ENCODE measurements around the gene KRTAP12-1. TPM values are rescaled to one million over a fixed set of nuclear protein-coding genes. Genes with fewer than 3 reads are reported as not detected.
A peak's percentile ranks its signal among the peaks of the same experiment; 100 is the strongest.

KRTAP12-1 gene
- total RNA-seq, 1 donor from 2014 or later = not detected

GRCh38 chr21:44709426-44710293 lies 27.7 kb upstream of the KRTAP12-1 start:
- TF ChIP-seq EZH2 (IDR thresholded peaks at IDR 0.05; ENCODE audit: insufficient read depth, low read length) (peak; percentile 65), CTCF (IDR thresholded peaks at IDR 0.05; ENCODE audit: insufficient read depth, low read depth, low read length) (no peak)
- H3K4me3 Mint-ChIP-seq (ENCODE audit: unreplicated experiment) = no peak overlapping the region
- no peaks in the 10 kb centered on the region for H3K36me3 ChIP-seq (ENCODE audit: insufficient read depth, low read length)
- peak overlapping the region; percentile 55 for H3K27ac Mint-ChIP-seq (ENCODE audit: unreplicated experiment)
- no peak for DNase-seq (ENCODE audit: low read depth)
- H3K9ac ChIP-seq (ENCODE audit: low read length) = no peak overlapping the region
- no peaks in the 10 kb centered on the region for H3K79me2 ChIP-seq (ENCODE audit: insufficient read depth, low read length)
- no peak overlapping the region for H3K4me3 ChIP-seq (ENCODE audit: insufficient read depth, low read depth, low read length)
- H3K4me1 ChIP-seq (ENCODE audit: insufficient read depth, low read length) = no peaks in the 10 kb centered on the region
- no peaks in the 10 kb centered on the region for H3K36me3 Mint-ChIP-seq (ENCODE audit: low read depth, unreplicated experiment)
- FAIRE-seq = no peak
- H3K27me3 Mint-ChIP-seq (ENCODE audit: low read depth, unreplicated experiment) = peaks cover 80% of the 10 kb centered on the region
- no peak overlapping the region for H3K27ac ChIP-seq (ENCODE audit: low read depth, low read length)
- no peak overlapping the region for H2AFZ ChIP-seq (ENCODE audit: low read depth, low read length)
- H3K27me3 ChIP-seq (ENCODE audit: insufficient read depth, low read length) = peaks cover 62% of the 10 kb centered on the region
- peaks cover 17% of the 10 kb centered on the region for H3K9me3 Mint-ChIP-seq (ENCODE audit: unreplicated experiment)
- H4K20me1 ChIP-seq (ENCODE audit: insufficient read depth, low read length) = no peaks in the 10 kb centered on the region
- peak overlapping the region; percentile 31 for H3K4me2 ChIP-seq (ENCODE audit: low read length)
- H3K4me1 Mint-ChIP-seq (ENCODE audit: low read depth, unreplicated experiment) = peaks cover 4% of the 10 kb centered on the region
- no peaks in the 10 kb centered on the region for H3K9me3 ChIP-seq (ENCODE audit: insufficient read depth, low read depth, low read length)

GRCh38 chr21:44708866-44709425 lies 27.0 kb upstream of the KRTAP12-1 start:
- TF ChIP-seq CTCF (IDR thresholded peaks at IDR 0.05; ENCODE audit: insufficient read depth, low read depth, low read length) = no peak
- TF ChIP-seq EZH2 (IDR thresholded peaks at IDR 0.05; ENCODE audit: insufficient read depth, low read length) = peak; percentile 43
- Histone ChIP-seq H2AFZ (ENCODE audit: low read depth, low read length) (no peak overlapping the region), H3K9ac (ENCODE audit: low read length) (no peak overlapping the region), H3K4me3 (ENCODE audit: insufficient read depth, low read depth, low read length) (no peak overlapping the region), H4K20me1 (ENCODE audit: insufficient read depth, low read length) (no peaks in the 10 kb centered on the region), H3K36me3 (ENCODE audit: insufficient read depth, low read length) (no peaks in the 10 kb centered on the region), H3K4me2 (ENCODE audit: low read length) (peak overlapping the region; percentile 31), H3K79me2 (ENCODE audit: insufficient read depth, low read length) (no peaks in the 10 kb centered on the region), H3K4me1 (ENCODE audit: insufficient read depth, low read length) (no peaks in the 10 kb centered on the region), H3K27ac (ENCODE audit: low read depth, low read length) (no peak overlapping the region), H3K9me3 (ENCODE audit: insufficient read depth, low read depth, low read length) (no peaks in the 10 kb centered on the region), H3K27me3 (ENCODE audit: insufficient read depth, low read length) (peaks cover 61% of the 10 kb centered on the region)
- H3K27ac Mint-ChIP-seq (ENCODE audit: unreplicated experiment) = peak overlapping the region; percentile 55
- H3K9me3 Mint-ChIP-seq (ENCODE audit: unreplicated experiment) = peaks cover 15% of the 10 kb centered on the region
- H3K36me3 Mint-ChIP-seq (ENCODE audit: low read depth, unreplicated experiment) = no peaks in the 10 kb centered on the region
- H3K4me3 Mint-ChIP-seq (ENCODE audit: unreplicated experiment) = no peak overlapping the region
- H3K27me3 Mint-ChIP-seq (ENCODE audit: low read depth, unreplicated experiment) = peaks cover 81% of the 10 kb centered on the region
- no peak for DNase-seq (ENCODE audit: low read depth)
- FAIRE-seq = no peak
- H3K4me1 Mint-ChIP-seq (ENCODE audit: low read depth, unreplicated experiment) = peaks cover 4% of the 10 kb centered on the region
